DOHH2 (cell line): ENCODE data around the gene COLEC12.

Source experiments
- H3F3A ChIP-seq: fragments of 200-600 bp; sonication (generic), shearing (Covaris generic); 2 replicates; pipeline ENCODE4 v1.6.0; 2016; ENCODE audit warnings: antibody characterized with exemption, mild to moderate bottlenecking; ENCODE audit not compliant: control insufficient read depth, insufficient read depth
- H3K27ac ChIP-seq: fragments of 200-600 bp; sonication (generic); 2 replicates; pipeline ENCODE4 v1.5.1; 2014; ENCODE audit warnings: low read depth, mild to moderate bottlenecking, low read length, moderate library complexity
- H3K27me3 ChIP-seq: fragments of 200-600 bp; sonication (generic); 2 replicates; pipeline ENCODE4 v1.6.1; 2014; ENCODE audit warnings: mild to moderate bottlenecking, low read length, mixed read lengths; ENCODE audit not compliant: control insufficient read depth
- H3K36me3 ChIP-seq: fragments of 200-600 bp; sonication (generic); 2 replicates; pipeline ENCODE4 v1.6.1; 2014; ENCODE audit warnings: mild to moderate bottlenecking, low read length, moderate library complexity, mixed read lengths; ENCODE audit not compliant: control insufficient read depth
- H3K4me1 ChIP-seq: fragments of 200-600 bp; sonication (generic); 2 replicates; pipeline ENCODE4 v1.6.1; 2014; ENCODE audit warnings: mild to moderate bottlenecking, low read length, mixed read lengths; ENCODE audit not compliant: control insufficient read depth
- H3K4me2 ChIP-seq: fragments of 200-600 bp; sonication (generic); 2 replicates; pipeline ENCODE4 v1.6.0; 2014; ENCODE audit warnings: mild to moderate bottlenecking, low read length, moderate library complexity
- H3K4me3 ChIP-seq: fragments of 200-600 bp; sonication (generic); 2 replicates; pipeline ENCODE4 v1.5.1; 2014; ENCODE audit warnings: mild to moderate bottlenecking, low read length, mixed read lengths
- H3K79me2 ChIP-seq: fragments of 200-600 bp; sonication (generic); 2 replicates; pipeline ENCODE4 v1.6.1; 2014; ENCODE audit warnings: mild to moderate bottlenecking, low read length, mixed read lengths; ENCODE audit not compliant: control insufficient read depth
- H3K9me2 ChIP-seq: fragments of 200-600 bp; sonication (generic); replicated peaks from 2 replicates; pipeline ENCODE4 v1.6.1; 2014; ENCODE audit warnings: mild to moderate bottlenecking, low read length, mixed read lengths; ENCODE audit not compliant: control insufficient read depth
- H3K9me3 ChIP-seq: fragments of 200-600 bp; sonication (generic); 2 replicates; pipeline ENCODE4 v1.6.1; 2014; ENCODE audit warnings: antibody characterized with exemption, low read length, mixed read lengths; ENCODE audit not compliant: control insufficient read depth, insufficient read depth
- H4K20me1 ChIP-seq: fragments of 200-600 bp; sonication (generic); 2 replicates; pipeline ENCODE4 v1.6.0; 2014; ENCODE audit warnings: low read depth, mild to moderate bottlenecking, antibody characterized with exemption, low read length, moderate library complexity; ENCODE audit not compliant: control insufficient read depth, insufficient read depth
- CTCF ChIP-seq: fragments of 200-600 bp; sonication (generic); IDR thresholded peaks from one replicate; pipeline ENCODE4 v1.5.1; 2014; ENCODE audit warnings: antibody characterized with exemption, mild to moderate bottlenecking, low read depth, low read length; ENCODE audit not compliant: poor library complexity, severe bottlenecking
- EZH2phosphoT487 ChIP-seq: fragments of 200-600 bp; sonication (generic); IDR thresholded peaks from 2 replicates; pipeline ENCODE4 v1.6.1; 2017; ENCODE audit warnings: borderline replicate concordance, mild to moderate bottlenecking, antibody characterized with exemption, low read length, moderate library complexity, mixed read lengths

COLEC12 gene

GRCh38 chr18:499776-500631, 497 bp downstream of the COLEC12 start:
- Histone ChIP-seq H3K4me2 (no peak overlapping the region), H3K79me2 (no peaks in the 10 kb centered on the region), H3F3A (no peaks in the 10 kb centered on the region), H3K9me2 (no peaks in the 10 kb centered on the region), H3K27ac (no peak overlapping the region), H4K20me1 (no peaks in the 10 kb centered on the region), H3K9me3 (no peaks in the 10 kb centered on the region; the same call in 1 of the 2 replicates), H3K27me3 (no peaks in the 10 kb centered on the region), H3K4me3 (no peak overlapping the region), H3K36me3 (no peaks in the 10 kb centered on the region), H3K4me1 (no peaks in the 10 kb centered on the region)
- TF ChIP-seq EZH2phosphoT487 (no peak), CTCF (no peak)

- Histone ChIP-seq H3K4me2 (no peak overlapping the region), H3K9me2 (no peaks in the 10 kb centered on the region), H3K79me2 (no peaks in the 10 kb centered on the region), H4K20me1 (no peaks in the 10 kb centered on the region), H3K9me3 (no peaks in the 10 kb centered on the region; the same call in 1 of the 2 replicates), H3K36me3 (no peaks in the 10 kb centered on the region), H3F3A (no peaks in the 10 kb centered on the region), H3K27ac (no peak overlapping the region), H3K4me3 (no peak overlapping the region), H3K4me1 (no peaks in the 10 kb centered on the region), H3K27me3 (no peaks in the 10 kb centered on the region)
- TF ChIP-seq CTCF = no peak
- no peak for TF ChIP-seq EZH2phosphoT487
These were observed 1.3 kb downstream of the COLEC12 start for GRCh38 chr18:498931-499775.

- Histone ChIP-seq H3K27ac (no peak overlapping the region), H3K4me2 (no peak overlapping the region), H3K4me3 (no peak overlapping the region), H3K4me1 (no peaks in the 10 kb centered on the region), H3K79me2 (no peaks in the 10 kb centered on the region), H3K9me3 (no peaks in the 10 kb centered on the region; the same call in 1 of the 2 replicates), H3F3A (no peaks in the 10 kb centered on the region), H4K20me1 (no peaks in the 10 kb centered on the region), H3K27me3 (no peaks in the 10 kb centered on the region), H3K36me3 (no peaks in the 10 kb centered on the region), H3K9me2 (no peaks in the 10 kb centered on the region)
- TF ChIP-seq CTCF = no peak
- TF ChIP-seq EZH2phosphoT487 = no peak
These were observed 2.8 kb downstream of the COLEC12 start for GRCh38 chr18:497688-498087.
